A673 (cell line): ENCODE measurements around the gene IQCH. TPM values are rescaled to one million over a fixed set of nuclear protein-coding genes. Genes with fewer than 3 reads are reported as not detected.

Experiments
- BruUV-seq: library from RNA; stranded (reverse); fragments of 400-500 nt; replicated peaks from 2 replicates; lab custom pipeline; 2021; lab: Mats Ljungman, UMichigan
- CTCF ChIA-PET: fragments of 300-600 bp; sonication (Branson Sonifier 250); formaldehyde crosslinking; loops from one replicate; lab custom pipeline; 2022; ENCODE audit warnings: antibody characterized with exemption; lab: Charles Lee
- POLR2A ChIA-PET: fragments of 300-600 bp; sonication (Branson Sonifier 250); formaldehyde crosslinking; loops from one replicate; lab custom pipeline; 2022; ENCODE audit warnings: antibody characterized with exemption; ENCODE audit not compliant: low non-redundant PET; lab: Charles Lee
- DNase-seq: peaks from one replicate; pipeline ENCODE4 v3.0.0-alpha.2; 2015; ENCODE audit warnings: low spot score
- H3K27ac ChIP-seq: fragments of 200-600 bp; sonication (generic); 2 replicates; pipeline ENCODE4 v1.5.1; 2016; ENCODE audit warnings: mixed run types, low read depth, mild to moderate bottlenecking, mixed read lengths, antibody characterized with exemption, low read length; ENCODE audit not compliant: poor library complexity, severe bottlenecking
- H3K27me3 ChIP-seq: fragments of 200-600 bp; sonication (generic); replicated peaks from 2 replicates; pipeline ENCODE4 v1.6.1; 2017; ENCODE audit warnings: mixed run types, low read depth, mild to moderate bottlenecking, mixed read lengths, antibody characterized with exemption, low read length; ENCODE audit not compliant: insufficient read depth, poor library complexity
- H3K36me3 ChIP-seq: fragments of 200-600 bp; sonication (generic); 2 replicates; pipeline ENCODE4 v1.6.1; 2016; ENCODE audit warnings: mixed run types, mild to moderate bottlenecking, mixed read lengths, antibody characterized with exemption, low read length; ENCODE audit not compliant: insufficient read depth, poor library complexity, severe bottlenecking
- H3K4me1 ChIP-seq: fragments of 200-600 bp; sonication (generic); 2 replicates; pipeline ENCODE4 v1.6.1; 2017; ENCODE audit warnings: mixed run types, mild to moderate bottlenecking, mixed read lengths, antibody characterized with exemption, low read length; ENCODE audit not compliant: insufficient read depth, poor library complexity, severe bottlenecking
- H3K4me3 ChIP-seq: fragments of 200-600 bp; sonication (generic); 2 replicates; pipeline ENCODE4 v1.5.1; 2016; ENCODE audit warnings: low read depth, mixed run types, mild to moderate bottlenecking, mixed read lengths, low read length; ENCODE audit not compliant: poor library complexity, severe bottlenecking
- H3K9me3 ChIP-seq: fragments of 200-600 bp; sonication (generic); 2 replicates; pipeline ENCODE4 v1.6.1; 2016; ENCODE audit warnings: mixed run types, low read depth, mild to moderate bottlenecking, mixed read lengths, antibody characterized with exemption, low read length; ENCODE audit not compliant: poor library complexity, severe bottlenecking
- CTCF ChIP-seq: fragments of 300-800, 200-600 bp; sonication (generic); conservative IDR thresholded peaks from 2 replicates; pipeline ENCODE4 v1.5.1; 2017; ENCODE audit warnings: low read depth, mild to moderate bottlenecking, antibody characterized with exemption, low read length, moderate library complexity, mixed read lengths
- EZH2 ChIP-seq: fragments of 200-600 bp; sonication (generic); IDR thresholded peaks from 2 replicates; pipeline ENCODE4 v1.6.1; 2017; ENCODE audit warnings: borderline replicate concordance, low read depth, mild to moderate bottlenecking, mixed read lengths, antibody characterized with exemption, low read length; ENCODE audit not compliant: poor library complexity, severe bottlenecking
- intact Hi-C: fragments of 100-400 bp; cut with micrococcal nuclease; formaldehyde crosslinking; loops from one replicate; pipeline ENCODE4 v1.10.0; 2022; ENCODE audit not compliant: unreplicated experiment
- total RNA-seq: library from RNA; stranded (reverse); gene quantifications from 2 replicates; pipeline ENCODE4 v1.2.3, GENCODE V29; 2021

IQCH gene
- total RNA-seq, 1 experiment from 2014 or later: 1.7 TPM

GRCh38 chr15:67462875-67463274, 208.3 kb downstream of the IQCH start:
- H3K9me3 ChIP-seq: no peaks in the 10 kb centered on the region
- TF ChIP-seq CTCF (no peak), EZH2 (no peak)
- H3K36me3 ChIP-seq: no peaks in the 10 kb centered on the region
- no peaks in the 10 kb centered on the region for H3K4me1 ChIP-seq
- no peak overlapping the region for H3K4me3 ChIP-seq
- H3K27ac ChIP-seq: no peak overlapping the region
- intact Hi-C loops: no loop called here
- CTCF ChIA-PET: no interaction called here
- no TSS peak for BruUV-seq
- POLR2A ChIA-PET: no interaction called here
- no peak for DNase-seq
- no peaks in the 10 kb centered on the region for H3K27me3 ChIP-seq

GRCh38 chr15:67463488-67463887, 208.9 kb downstream of the IQCH start:
- no peak overlapping the region for H3K4me3 ChIP-seq
- intact Hi-C loops: no loop called here
- DNase-seq: no peak
- POLR2A ChIA-PET: no interaction called here
- H3K4me1 ChIP-seq: no peaks in the 10 kb centered on the region
- H3K36me3 ChIP-seq: no peaks in the 10 kb centered on the region
- no peaks in the 10 kb centered on the region for H3K9me3 ChIP-seq
- BruUV-seq: no TSS peak
- H3K27me3 ChIP-seq: no peaks in the 10 kb centered on the region
- no peak for TF ChIP-seq EZH2
- no peak for TF ChIP-seq CTCF
- no peak overlapping the region for H3K27ac ChIP-seq
- CTCF ChIA-PET: no interaction called here

- DNase-seq: no peak
- H3K27ac ChIP-seq: no peak overlapping the region
- intact Hi-C loops: no loop called here
- no peaks in the 10 kb centered on the region for H3K4me1 ChIP-seq
- ChIA-PET CTCF (no interaction called here), POLR2A (no interaction called here)
- no peak overlapping the region for H3K4me3 ChIP-seq
- H3K36me3 ChIP-seq: no peaks in the 10 kb centered on the region
- BruUV-seq: no TSS peak
- no peaks in the 10 kb centered on the region for H3K27me3 ChIP-seq
- no peak for TF ChIP-seq EZH2
- no peak for TF ChIP-seq CTCF
- no peaks in the 10 kb centered on the region for H3K9me3 ChIP-seq
These were observed 210.8 kb downstream of the IQCH start for GRCh38 chr15:67465196-67465952.
